Type B pancreatic cell (in vitro differentiated cells): Measurements from ENCODE around the gene ZP1. TPM values are rescaled to one million over a fixed set of nuclear protein-coding genes. Genes with fewer than 3 reads are reported as not detected.

Experiments
- DNase-seq: peaks from one replicate; pipeline ENCODE4 v3.0.0; 2021; ENCODE audit warnings: mixed read lengths; ENCODE audit not compliant: unreplicated experiment; ENCODE audit errors: extremely low spot score
- H3K27ac Mint-ChIP-seq: 2 replicates; pipeline ENCODE4 v1.8.0; 2021; ENCODE audit warnings: mild to moderate bottlenecking, mixed read lengths
- H3K27me3 Mint-ChIP-seq: 2 replicates; pipeline ENCODE4 v1.8.0; 2021; ENCODE audit warnings: mixed read lengths
- H3K36me3 Mint-ChIP-seq: 2 replicates; pipeline ENCODE4 v1.8.0; 2021; ENCODE audit warnings: mixed read lengths
- H3K4me1 Mint-ChIP-seq: one replicate; pipeline ENCODE4 v1.8.0; 2021; ENCODE audit warnings: mixed read lengths; ENCODE audit not compliant: unreplicated experiment
- H3K4me3 Mint-ChIP-seq: 2 replicates; pipeline ENCODE4 v1.8.0; 2021; ENCODE audit warnings: mild to moderate bottlenecking, mixed read lengths
- H3K9me3 Mint-ChIP-seq: 2 replicates; pipeline ENCODE4 v1.8.0; 2021; ENCODE audit warnings: mixed read lengths
- CTCF ChIP-seq: fragments of 200-600 bp; sonication (generic); conservative IDR thresholded peaks from 2 replicates; pipeline ENCODE4 v1.5.0; 2021; ENCODE audit warnings: antibody characterized with exemption, mild to moderate bottlenecking
- total RNA-seq: library from RNA; stranded (reverse); gene quantifications from 2 replicates; pipeline ENCODE4 v1.2.1, GENCODE V29; 2021; ENCODE audit warnings: low replicate concordance

Gene ZP1
- total RNA-seq, 1 donor from 2014 or later = not detected

DNA sequence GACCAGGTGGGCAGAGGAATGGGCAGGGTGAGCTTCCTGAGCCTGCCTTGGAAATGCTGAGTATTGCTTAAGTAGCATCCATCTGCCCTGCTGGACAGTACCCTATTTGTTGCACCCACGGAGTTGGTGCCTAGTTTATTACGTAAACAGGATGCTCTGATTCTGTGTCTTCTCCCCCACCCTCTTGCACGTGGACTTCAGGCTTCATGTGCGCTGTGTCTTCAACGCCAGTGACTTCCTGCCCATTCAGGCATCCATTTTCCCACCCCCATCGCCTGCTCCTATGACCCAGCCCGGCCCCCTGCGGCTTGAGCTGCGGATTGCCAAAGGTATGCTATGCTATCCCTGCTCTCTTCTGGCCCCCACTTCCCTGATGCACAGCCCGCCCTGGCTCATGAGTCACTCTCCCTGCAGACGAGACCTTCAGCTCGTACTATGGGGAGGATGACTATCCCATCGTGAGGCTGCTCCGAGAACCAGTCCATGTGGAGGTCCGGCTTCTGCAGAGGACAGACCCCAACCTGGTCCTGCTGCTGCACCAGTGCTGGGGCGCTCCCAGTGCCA is 5.7 kb downstream of the ZP1 start:
- H3K36me3 Mint-ChIP-seq = no peaks in the 10 kb centered on the region

DNA sequence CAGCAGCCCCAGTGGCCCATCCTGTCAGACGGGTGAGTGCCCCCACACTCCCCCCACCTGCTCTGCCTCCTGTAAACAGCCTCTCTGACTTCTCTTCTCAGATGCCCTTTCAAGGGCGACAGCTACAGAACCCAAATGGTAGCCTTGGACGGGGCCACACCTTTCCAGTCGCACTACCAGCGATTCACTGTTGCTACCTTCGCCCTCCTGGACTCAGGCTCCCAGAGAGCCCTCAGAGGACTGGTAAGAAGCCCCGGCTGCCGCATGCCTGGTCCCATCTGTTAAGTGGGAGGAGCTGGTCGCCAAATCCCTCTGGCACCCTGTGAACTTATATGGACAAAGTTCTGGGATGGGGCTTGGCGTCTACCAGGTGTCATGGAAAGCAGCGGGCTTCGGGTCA is 6.2 kb downstream of the ZP1 start:
- no peaks in the 10 kb centered on the region for H3K36me3 Mint-ChIP-seq
- DNase-seq = no peak
- no peak overlapping the region for H3K4me3 Mint-ChIP-seq
- no peaks in the 10 kb centered on the region for H3K27me3 Mint-ChIP-seq
- no peaks in the 10 kb centered on the region for H3K4me1 Mint-ChIP-seq
- H3K9me3 Mint-ChIP-seq = no peaks in the 10 kb centered on the region
- no peak for TF ChIP-seq CTCF
- no peak overlapping the region for H3K27ac Mint-ChIP-seq

More for the DNA sequence above, 5.7 kb downstream of the ZP1 start:
- no peaks in the 10 kb centered on the region for H3K9me3 Mint-ChIP-seq
- no peaks in the 10 kb centered on the region for H3K27me3 Mint-ChIP-seq
- TF ChIP-seq CTCF = no peak
- no peak overlapping the region for H3K4me3 Mint-ChIP-seq
- no peaks in the 10 kb centered on the region for H3K4me1 Mint-ChIP-seq
- H3K27ac Mint-ChIP-seq = no peak overlapping the region
- DNase-seq = no peak

DNA sequence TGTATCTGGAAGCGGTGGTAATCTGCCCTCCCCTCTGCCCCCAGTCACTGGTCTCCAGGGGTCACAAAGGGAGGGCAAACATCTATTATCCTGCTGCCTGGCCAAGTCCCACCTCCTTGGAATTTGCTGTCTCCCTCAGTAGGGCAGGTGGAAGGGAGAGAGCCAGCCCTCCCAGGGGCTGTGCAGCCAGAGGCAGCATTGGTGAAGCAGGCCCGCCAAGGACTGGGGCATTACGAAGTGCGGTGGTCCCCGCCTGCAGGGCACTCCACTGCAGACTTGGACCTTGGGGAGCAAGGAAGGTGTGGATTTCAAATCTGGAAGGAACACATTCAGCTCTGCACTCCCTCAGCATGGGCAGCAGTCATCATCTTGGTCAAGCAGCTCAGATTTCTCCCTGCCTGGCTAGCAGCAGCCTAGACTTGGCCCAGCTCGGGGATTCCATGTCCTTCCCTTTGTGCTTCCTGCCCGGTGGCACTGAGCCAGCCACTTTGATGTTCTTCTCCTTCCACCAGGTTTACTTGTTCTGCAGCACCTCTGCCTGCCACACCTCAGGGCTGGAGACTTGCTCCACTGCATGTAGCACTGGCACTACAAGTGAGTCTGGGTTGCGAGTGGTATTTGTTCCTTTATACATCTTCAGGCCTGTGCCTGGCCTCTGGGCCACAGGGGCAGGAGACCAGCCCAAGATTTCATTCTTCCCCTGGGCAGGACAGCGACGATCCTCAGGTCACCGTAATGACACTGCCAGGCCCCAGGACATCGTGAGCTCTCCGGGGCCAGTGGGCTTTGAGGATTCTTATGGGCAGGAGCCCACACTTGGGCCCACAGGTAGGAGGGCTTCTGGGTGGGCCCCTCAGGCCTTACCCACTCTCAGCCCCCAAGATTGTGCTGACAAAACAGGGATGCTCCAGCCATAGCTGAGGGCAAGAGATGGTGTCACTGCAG is 7.4 kb downstream of the ZP1 start:
- no peaks in the 10 kb centered on the region for H3K27me3 Mint-ChIP-seq
- H3K4me1 Mint-ChIP-seq = no peaks in the 10 kb centered on the region
- TF ChIP-seq CTCF = no peak
- peak; percentile 37 for DNase-seq
- no peaks in the 10 kb centered on the region for H3K9me3 Mint-ChIP-seq
- no peak overlapping the region for H3K27ac Mint-ChIP-seq
- H3K36me3 Mint-ChIP-seq = no peaks in the 10 kb centered on the region
- H3K4me3 Mint-ChIP-seq = no peak overlapping the region

- no peaks in the 10 kb centered on the region for H3K27me3 Mint-ChIP-seq
- DNase-seq = peak; percentile 47
- H3K9me3 Mint-ChIP-seq = no peaks in the 10 kb centered on the region
Observed at GRCh38 chr11:60875366-60876167, 8.2 kb downstream of the ZP1 start.

GRCh38 chr11:60876168-60876485 is 8.8 kb downstream of the ZP1 start:
- peaks cover 6% of the 10 kb centered on the region for H3K4me1 Mint-ChIP-seq
- no peak for TF ChIP-seq CTCF
- no peak overlapping the region for H3K27ac Mint-ChIP-seq
- peaks cover 5% of the 10 kb centered on the region for H3K36me3 Mint-ChIP-seq
- peak; percentile 56 for DNase-seq
- no peaks in the 10 kb centered on the region for H3K27me3 Mint-ChIP-seq
- no peaks in the 10 kb centered on the region for H3K9me3 Mint-ChIP-seq
- no peak overlapping the region for H3K4me3 Mint-ChIP-seq

More at GRCh38 chr11:60875366-60876167, 8.2 kb downstream of the ZP1 start:
- no peak overlapping the region for H3K4me3 Mint-ChIP-seq
- H3K27ac Mint-ChIP-seq = peak overlapping the region; percentile 77
- TF ChIP-seq CTCF = no peak
- peaks cover under 1% of the 10 kb centered on the region for H3K36me3 Mint-ChIP-seq
- H3K4me1 Mint-ChIP-seq = peaks cover under 1% of the 10 kb centered on the region
